ENCODE data around the gene PCK2. TPM values are rescaled to one million over a fixed set of nuclear protein-coding genes. Genes with fewer than 3 reads are reported as not detected.
A peak's percentile ranks its signal among the peaks of the same experiment; 100 is the strongest.

Gene PCK2
- total and polyA plus RNA-seq, 2 of the 13 experiments (the other 11 are each of a cell fraction or from before 2014, with no cell fraction given): 129 to 272 TPM

DNA sequence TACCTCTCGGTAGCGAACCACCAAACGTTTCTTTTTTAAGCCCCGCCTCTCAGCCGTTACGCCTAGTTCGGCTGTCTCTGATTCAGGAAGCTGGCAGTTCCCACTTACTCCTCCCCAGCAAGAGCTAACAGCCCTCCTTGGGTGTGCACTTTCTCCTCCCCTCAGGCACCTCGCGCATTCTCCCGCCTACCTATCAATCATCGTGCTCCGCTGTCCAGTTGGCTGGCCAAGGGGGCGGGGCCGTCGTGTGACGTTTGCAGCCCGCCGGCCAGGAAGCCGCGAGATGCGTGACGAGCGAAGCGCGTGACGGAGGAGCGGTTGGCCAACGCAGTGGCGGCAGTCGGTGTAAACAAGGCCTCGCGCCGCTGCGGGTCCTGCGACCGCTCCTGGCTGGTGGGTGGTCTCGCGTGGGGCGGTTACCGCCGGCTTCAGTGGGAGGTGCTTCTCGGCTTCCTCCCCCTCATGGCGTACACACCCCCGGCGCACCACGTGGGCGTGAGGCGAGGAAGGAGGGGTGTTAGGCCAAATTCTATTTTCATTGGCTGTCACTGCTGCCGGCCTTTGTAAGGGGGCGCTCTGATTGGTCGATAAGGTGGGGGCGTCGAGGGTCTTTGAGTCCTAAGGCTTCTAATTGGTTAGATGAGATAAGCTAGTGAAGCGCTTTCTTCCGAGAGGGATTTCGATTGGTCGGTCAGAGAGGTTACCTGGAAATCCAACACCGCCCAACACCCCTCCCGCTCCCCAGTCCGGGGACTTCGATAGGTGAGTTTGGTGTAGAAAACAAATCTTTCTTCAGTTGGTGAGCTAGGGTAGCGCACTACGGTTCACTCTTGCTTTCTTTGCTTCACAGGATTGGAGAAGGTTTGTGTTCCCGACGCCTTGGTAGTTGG is 20.7 kb downstream of the PCK2 start, which contains the start of the genes DCAF11 and NRL (continued):
- TF ChIP-seq, protein P1, sequence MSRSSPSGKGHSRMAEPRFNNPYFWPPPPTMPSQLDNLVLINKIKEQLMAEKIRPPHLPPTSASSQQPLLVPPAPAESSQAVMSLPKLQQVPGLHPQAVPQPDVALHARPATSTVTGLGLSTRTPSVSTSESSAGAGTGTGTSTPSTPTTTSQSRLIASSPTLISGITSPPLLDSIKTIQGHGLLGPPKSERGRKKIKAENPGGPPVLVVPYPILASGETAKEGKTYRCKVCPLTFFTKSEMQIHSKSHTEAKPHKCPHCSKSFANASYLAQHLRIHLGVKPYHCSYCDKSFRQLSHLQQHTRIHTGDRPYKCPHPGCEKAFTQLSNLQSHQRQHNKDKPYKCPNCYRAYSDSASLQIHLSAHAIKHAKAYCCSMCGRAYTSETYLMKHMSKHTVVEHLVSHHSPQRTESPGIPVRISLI (CRISPR knock-in tag; IDR thresholded peaks at IDR 0.05; ENCODE audit: borderline replicate concordance): peak; percentile 31; the same call in 1 of the 2 replicates
- TF ChIP-seq ZNF891 (CRISPR knock-in tag; IDR thresholded peaks at IDR 0.05) (peak; percentile 71; the same call in 1 of the 2 replicates), HDAC2 (CRISPR knock-in tag; IDR thresholded peaks at IDR 0.05) (peak; percentile 98), PAX8 (CRISPR knock-in tag; IDR thresholded peaks at IDR 0.05; ENCODE audit: borderline replicate concordance) (peak; percentile 83; the same call in 1 of the 2 replicates), MAFK (conservative IDR thresholded peaks at IDR 0.05 in 1 of 2, IDR thresholded peaks at IDR 0.05 in 1 of 2; ENCODE audit: low read length in 2 of 2) (peak; percentile 10 to 29; a peak in 2 of 4 replicates), CEBPG (CRISPR knock-in tag; IDR thresholded peaks at IDR 0.05) (peak; percentile 87), ZNF619 (CRISPR knock-in tag; IDR thresholded peaks at IDR 0.05) (peak; percentile 97; the same call in 1 of the 2 replicates), NR2F6 (IDR thresholded peaks at IDR 0.05) (peak; percentile 49; the same call in 1 of the 2 replicates), NR2F6 (CRISPR knock-in tag; IDR thresholded peaks at IDR 0.05) (peak; percentile 78), KLF9 (CRISPR knock-in tag; IDR thresholded peaks at IDR 0.05; ENCODE audit: low read depth) (peak; percentile 99), ZNF670 (CRISPR knock-in tag; IDR thresholded peaks at IDR 0.05; ENCODE audit: borderline replicate concordance) (no peak), SOX13 (IDR thresholded peaks at IDR 0.05) (no peak; the same call in 1 of the 2 replicates), SOX13 (CRISPR knock-in tag; conservative IDR thresholded peaks at IDR 0.05 in 1 of 2, IDR thresholded peaks at IDR 0.05 in 1 of 2) (peak; percentile 4 to 78; a peak in 3 of 4 replicates), SMC3 (IDR thresholded peaks at IDR 0.05; ENCODE audit: low read length) (peak; percentile 0; the same call in 1 of the 2 replicates), MTA3 (CRISPR knock-in tag; IDR thresholded peaks at IDR 0.05) (no peak), HDAC6 (IDR thresholded peaks at IDR 0.05; ENCODE audit: low read depth, low read length) (no peak)
- TF ChIP-seq, protein P2, sequence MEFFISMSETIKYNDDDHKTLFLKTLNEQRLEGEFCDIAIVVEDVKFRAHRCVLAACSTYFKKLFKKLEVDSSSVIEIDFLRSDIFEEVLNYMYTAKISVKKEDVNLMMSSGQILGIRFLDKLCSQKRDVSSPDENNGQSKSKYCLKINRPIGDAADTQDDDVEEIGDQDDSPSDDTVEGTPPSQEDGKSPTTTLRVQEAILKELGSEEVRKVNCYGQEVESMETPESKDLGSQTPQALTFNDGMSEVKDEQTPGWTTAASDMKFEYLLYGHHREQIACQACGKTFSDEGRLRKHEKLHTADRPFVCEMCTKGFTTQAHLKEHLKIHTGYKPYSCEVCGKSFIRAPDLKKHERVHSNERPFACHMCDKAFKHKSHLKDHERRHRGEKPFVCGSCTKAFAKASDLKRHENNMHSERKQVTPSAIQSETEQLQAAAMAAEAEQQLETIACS (CRISPR knock-in tag; IDR thresholded peaks at IDR 0.05): peak; percentile 49; the same call in 1 of the 2 replicates
- TF ChIP-seq, protein P3, sequence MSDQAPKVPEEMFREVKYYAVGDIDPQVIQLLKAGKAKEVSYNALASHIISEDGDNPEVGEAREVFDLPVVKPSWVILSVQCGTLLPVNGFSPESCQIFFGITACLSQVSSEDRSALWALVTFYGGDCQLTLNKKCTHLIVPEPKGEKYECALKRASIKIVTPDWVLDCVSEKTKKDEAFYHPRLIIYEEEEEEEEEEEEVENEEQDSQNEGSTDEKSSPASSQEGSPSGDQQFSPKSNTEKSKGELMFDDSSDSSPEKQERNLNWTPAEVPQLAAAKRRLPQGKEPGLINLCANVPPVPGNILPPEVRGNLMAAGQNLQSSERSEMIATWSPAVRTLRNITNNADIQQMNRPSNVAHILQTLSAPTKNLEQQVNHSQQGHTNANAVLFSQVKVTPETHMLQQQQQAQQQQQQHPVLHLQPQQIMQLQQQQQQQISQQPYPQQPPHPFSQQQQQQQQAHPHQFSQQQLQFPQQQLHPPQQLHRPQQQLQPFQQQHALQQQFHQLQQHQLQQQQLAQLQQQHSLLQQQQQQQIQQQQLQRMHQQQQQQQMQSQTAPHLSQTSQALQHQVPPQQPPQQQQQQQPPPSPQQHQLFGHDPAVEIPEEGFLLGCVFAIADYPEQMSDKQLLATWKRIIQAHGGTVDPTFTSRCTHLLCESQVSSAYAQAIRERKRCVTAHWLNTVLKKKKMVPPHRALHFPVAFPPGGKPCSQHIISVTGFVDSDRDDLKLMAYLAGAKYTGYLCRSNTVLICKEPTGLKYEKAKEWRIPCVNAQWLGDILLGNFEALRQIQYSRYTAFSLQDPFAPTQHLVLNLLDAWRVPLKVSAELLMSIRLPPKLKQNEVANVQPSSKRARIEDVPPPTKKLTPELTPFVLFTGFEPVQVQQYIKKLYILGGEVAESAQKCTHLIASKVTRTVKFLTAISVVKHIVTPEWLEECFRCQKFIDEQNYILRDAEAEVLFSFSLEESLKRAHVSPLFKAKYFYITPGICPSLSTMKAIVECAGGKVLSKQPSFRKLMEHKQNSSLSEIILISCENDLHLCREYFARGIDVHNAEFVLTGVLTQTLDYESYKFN (CRISPR knock-in tag; conservative IDR thresholded peaks at IDR 0.05): peak; percentile 70
- TF ChIP-seq, protein P4, sequence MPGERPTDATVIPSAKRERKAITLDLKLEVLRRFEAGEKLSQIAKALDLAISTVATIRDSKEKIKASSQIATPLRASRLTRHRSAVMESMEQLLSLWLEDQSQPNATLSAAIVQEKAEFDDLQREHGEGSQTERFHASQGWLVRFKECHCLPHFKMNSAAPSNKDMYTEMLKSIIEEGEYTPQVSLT (CRISPR knock-in tag; IDR thresholded peaks at IDR 0.05; ENCODE audit: borderline replicate concordance, low read depth): no peak
